Bone marrow (tissue), 2 donors: ENCODE results near the gene UCK1.

Experiments
- DNase-seq, 2 donors: peaks; one replicate each; lab custom pipeline; 2025; lab: John Stamatoyannopoulos, UW

UCK1 gene

GRCh38 chr9:131476777-131477345, 54.2 kb downstream of the UCK1 start:
- no peak for DNase-seq

- no peak for DNase-seq
Observed at GRCh38 chr9:131475956-131476776, 54.9 kb downstream of the UCK1 start.

GRCh38 chr9:131475111-131475955, 55.7 kb downstream of the UCK1 start:
- DNase-seq = no peak

- DNase-seq = no peak
Observed at GRCh38 chr9:131474711-131475110, 56.4 kb downstream of the UCK1 start.

DNA sequence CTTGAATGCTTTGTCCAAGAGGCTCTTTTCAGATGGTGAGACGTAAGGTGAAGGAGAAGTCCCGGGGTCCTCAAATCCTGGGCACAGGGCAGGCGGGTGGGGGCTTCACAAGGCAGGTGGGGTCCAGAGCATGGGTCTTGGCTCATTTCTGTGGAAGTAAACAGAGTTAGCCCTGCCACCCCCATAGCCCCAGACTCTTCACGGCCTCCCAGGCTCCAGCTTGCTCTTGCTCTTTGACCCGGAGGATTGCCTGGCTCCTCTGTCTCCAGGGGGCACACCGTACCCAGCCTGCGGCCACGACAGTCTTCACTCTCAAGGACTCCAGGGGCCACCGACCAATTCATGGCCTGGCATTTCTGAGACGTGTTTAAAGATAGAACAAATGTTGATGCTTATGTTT, 57.2 kb downstream of the UCK1 start:
- DNase-seq = no peak
